ENCODE results near the gene IL3.
A peak's percentile ranks its signal among the peaks of the same experiment; 100 is the strongest.

IL3 gene

GRCh38 chr5:132016721-132017250 lies 43.7 kb upstream of the IL3 start:
- H3K4me3 ChIP-seq (ENCODE audit: low read depth, low read length) = no peak overlapping the region
- no peak for TF ChIP-seq CTCF (IDR thresholded peaks at IDR 0.05; ENCODE audit: low read depth, low read length, missing control alignments)
- no peak for DNase-seq (ENCODE audit: low read depth)

GRCh38 chr5:132017316-132017715 lies 43.1 kb upstream of the IL3 start:
- no peak for TF ChIP-seq CTCF (IDR thresholded peaks at IDR 0.05; ENCODE audit: low read depth, low read length, missing control alignments)
- H3K4me3 ChIP-seq (ENCODE audit: low read depth, low read length) = no peak overlapping the region

GRCh38 chr5:132017738-132018625 lies 42.5 kb upstream of the IL3 start:
- no peak for TF ChIP-seq CTCF (IDR thresholded peaks at IDR 0.05; ENCODE audit: low read depth, low read length, missing control alignments)
- no peak overlapping the region for H3K4me3 ChIP-seq (ENCODE audit: low read depth, low read length)
- DNase-seq (ENCODE audit: low read depth) = no peak

More at GRCh38 chr5:132017316-132017715, 43.1 kb upstream of the IL3 start:
- DNase-seq (ENCODE audit: low read depth) = no peak

- peak; percentile 19 for DNase-seq (ENCODE audit: low read depth)
- TF ChIP-seq CTCF (IDR thresholded peaks at IDR 0.05; ENCODE audit: low read depth, low read length, missing control alignments) = no peak
- no peak overlapping the region for H3K4me3 ChIP-seq (ENCODE audit: low read depth, low read length)
Measured at GRCh38 chr5:132019337-132019736, 41.1 kb upstream of the IL3 start.

GRCh38 chr5:132019857-132020555 lies 40.4 kb upstream of the IL3 start:
- DNase-seq (ENCODE audit: low read depth) = peak; percentile 83
- no peak for TF ChIP-seq CTCF (IDR thresholded peaks at IDR 0.05; ENCODE audit: low read depth, low read length, missing control alignments)
- H3K4me3 ChIP-seq (ENCODE audit: low read depth, low read length) = no peak overlapping the region

- no peak for TF ChIP-seq CTCF (IDR thresholded peaks at IDR 0.05; ENCODE audit: low read depth, low read length, missing control alignments)
- H3K4me3 ChIP-seq (ENCODE audit: low read depth, low read length) = no peak overlapping the region
- no peak for DNase-seq (ENCODE audit: low read depth)
Measured at GRCh38 chr5:132020568-132021339, 39.7 kb upstream of the IL3 start.

All from GM12864 (cell line).